ENCODE results near the gene SGTB.

SGTB gene

GRCh38 chr5:65699338-65699737 lies 22.6 kb downstream of the SGTB start:
- TF ChIP-seq SIN3A (IDR thresholded peaks at IDR 0.05; ENCODE audit: borderline replicate concordance, insufficient read depth, low read length), result no peak
- TF ChIP-seq, protein P1, sequence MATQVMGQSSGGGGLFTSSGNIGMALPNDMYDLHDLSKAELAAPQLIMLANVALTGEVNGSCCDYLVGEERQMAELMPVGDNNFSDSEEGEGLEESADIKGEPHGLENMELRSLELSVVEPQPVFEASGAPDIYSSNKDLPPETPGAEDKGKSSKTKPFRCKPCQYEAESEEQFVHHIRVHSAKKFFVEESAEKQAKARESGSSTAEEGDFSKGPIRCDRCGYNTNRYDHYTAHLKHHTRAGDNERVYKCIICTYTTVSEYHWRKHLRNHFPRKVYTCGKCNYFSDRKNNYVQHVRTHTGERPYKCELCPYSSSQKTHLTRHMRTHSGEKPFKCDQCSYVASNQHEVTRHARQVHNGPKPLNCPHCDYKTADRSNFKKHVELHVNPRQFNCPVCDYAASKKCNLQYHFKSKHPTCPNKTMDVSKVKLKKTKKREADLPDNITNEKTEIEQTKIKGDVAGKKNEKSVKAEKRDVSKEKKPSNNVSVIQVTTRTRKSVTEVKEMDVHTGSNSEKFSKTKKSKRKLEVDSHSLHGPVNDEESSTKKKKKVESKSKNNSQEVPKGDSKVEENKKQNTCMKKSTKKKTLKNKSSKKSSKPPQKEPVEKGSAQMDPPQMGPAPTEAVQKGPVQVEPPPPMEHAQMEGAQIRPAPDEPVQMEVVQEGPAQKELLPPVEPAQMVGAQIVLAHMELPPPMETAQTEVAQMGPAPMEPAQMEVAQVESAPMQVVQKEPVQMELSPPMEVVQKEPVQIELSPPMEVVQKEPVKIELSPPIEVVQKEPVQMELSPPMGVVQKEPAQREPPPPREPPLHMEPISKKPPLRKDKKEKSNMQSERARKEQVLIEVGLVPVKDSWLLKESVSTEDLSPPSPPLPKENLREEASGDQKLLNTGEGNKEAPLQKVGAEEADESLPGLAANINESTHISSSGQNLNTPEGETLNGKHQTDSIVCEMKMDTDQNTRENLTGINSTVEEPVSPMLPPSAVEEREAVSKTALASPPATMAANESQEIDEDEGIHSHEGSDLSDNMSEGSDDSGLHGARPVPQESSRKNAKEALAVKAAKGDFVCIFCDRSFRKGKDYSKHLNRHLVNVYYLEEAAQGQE (IDR thresholded peaks at IDR 0.05; ENCODE audit: insufficient read depth in 1 of 2, low read depth in 2 of 2, low read length in 2 of 2), result no peak

DNA sequence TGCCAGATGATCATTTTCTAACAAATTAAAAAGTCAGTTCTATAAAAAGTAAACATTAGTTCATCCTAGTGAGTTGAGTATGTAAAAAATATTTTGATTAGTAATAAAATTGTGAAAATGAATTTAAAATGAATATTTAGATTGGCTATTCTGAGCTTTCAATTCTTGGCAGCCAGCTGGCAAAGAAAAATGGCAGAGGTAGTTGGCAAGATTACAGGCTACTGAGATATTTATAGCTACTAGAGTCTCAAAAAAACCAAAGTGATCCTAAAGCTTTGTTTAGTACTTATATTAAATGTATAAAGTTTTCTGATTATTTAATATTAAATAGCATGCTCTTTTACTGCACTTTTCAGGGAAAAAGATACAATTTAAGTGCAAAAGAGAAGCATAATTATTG lies 25.0 kb downstream of the SGTB start:
- TF ChIP-seq FOXP2 (optimal IDR thresholded peaks at IDR 0.05; ENCODE audit: borderline replicate concordance, extremely low read depth, extremely low read length, insufficient read depth) (no peak), POLR2AphosphoS5 (IDR thresholded peaks at IDR 0.05; ENCODE audit: low read depth, low read length) (no peak), TAF1 (IDR thresholded peaks at IDR 0.05; ENCODE audit: borderline replicate concordance, insufficient read depth, low read length) (no peak), SIN3A (IDR thresholded peaks at IDR 0.05; ENCODE audit: borderline replicate concordance, insufficient read depth, low read length) (no peak)
- TF ChIP-seq, protein P1 (IDR thresholded peaks at IDR 0.05; ENCODE audit: insufficient read depth in 1 of 2, low read depth in 2 of 2, low read length in 2 of 2), result no peak

DNA sequence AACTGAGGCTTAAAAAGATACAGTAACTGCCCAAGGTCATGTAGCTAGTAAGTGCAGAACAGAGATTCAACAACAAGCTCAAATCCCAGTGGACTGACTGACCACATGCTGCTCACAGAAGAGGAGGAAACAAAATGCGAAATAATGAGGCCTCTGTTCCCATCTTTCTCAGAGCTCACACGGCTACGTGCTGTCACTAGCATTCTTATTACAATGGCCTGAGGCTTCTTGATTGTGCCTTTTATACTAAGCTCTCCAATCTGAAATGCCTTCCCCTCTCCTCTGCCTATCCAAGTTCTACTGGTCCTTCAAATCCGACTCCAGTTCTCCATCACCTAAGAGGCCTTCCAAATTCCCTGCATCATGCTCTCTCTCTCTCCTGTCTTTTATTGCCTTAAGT lies 26.0 kb downstream of the SGTB start:
- TF ChIP-seq, protein P1 (IDR thresholded peaks at IDR 0.05; ENCODE audit: insufficient read depth in 1 of 2, low read depth in 2 of 2, low read length in 2 of 2), result no peak
- no peak for TF ChIP-seq POLR2AphosphoS5 (IDR thresholded peaks at IDR 0.05; ENCODE audit: low read depth, low read length)
- TF ChIP-seq TAF1 (IDR thresholded peaks at IDR 0.05; ENCODE audit: borderline replicate concordance, insufficient read depth, low read length), result no peak
- no peak for TF ChIP-seq FOXP2 (optimal IDR thresholded peaks at IDR 0.05; ENCODE audit: borderline replicate concordance, extremely low read depth, extremely low read length, insufficient read depth)
- no peak for TF ChIP-seq SIN3A (IDR thresholded peaks at IDR 0.05; ENCODE audit: borderline replicate concordance, insufficient read depth, low read length)

DNA sequence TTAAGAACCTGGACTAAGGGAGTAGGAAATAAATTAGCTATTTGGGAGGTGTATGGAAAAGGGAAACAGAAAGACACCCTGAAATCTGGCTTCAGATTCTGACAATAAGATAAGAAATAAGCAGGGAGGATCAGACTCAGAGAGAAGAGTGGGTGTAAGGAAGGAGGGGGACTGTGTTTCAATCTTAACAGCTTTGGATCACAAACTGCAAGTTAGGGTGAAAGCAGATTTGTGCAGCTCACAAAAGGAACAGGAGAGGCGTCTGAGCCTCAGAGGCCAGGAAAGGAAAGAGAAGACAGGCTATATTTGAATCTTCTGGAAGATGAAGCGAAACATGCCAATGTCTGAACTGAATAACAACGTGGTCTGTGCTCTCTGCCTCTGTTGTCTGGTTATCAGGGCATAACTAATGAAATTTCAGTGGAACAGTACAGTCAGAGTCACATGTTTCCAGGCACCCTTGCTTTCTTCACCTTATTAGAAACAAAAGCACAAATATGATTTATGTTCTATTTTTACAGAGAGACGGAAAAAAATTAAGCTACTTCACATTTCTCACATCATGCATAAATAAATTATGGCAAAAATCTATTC lies 26.6 kb downstream of the SGTB start:
- TF ChIP-seq FOXP2 (optimal IDR thresholded peaks at IDR 0.05; ENCODE audit: borderline replicate concordance, extremely low read depth, extremely low read length, insufficient read depth), result no peak
- no peak for TF ChIP-seq SIN3A (IDR thresholded peaks at IDR 0.05; ENCODE audit: borderline replicate concordance, insufficient read depth, low read length)
- TF ChIP-seq, protein P1 (IDR thresholded peaks at IDR 0.05; ENCODE audit: insufficient read depth in 1 of 2, low read depth in 2 of 2, low read length in 2 of 2), result no peak

DNA sequence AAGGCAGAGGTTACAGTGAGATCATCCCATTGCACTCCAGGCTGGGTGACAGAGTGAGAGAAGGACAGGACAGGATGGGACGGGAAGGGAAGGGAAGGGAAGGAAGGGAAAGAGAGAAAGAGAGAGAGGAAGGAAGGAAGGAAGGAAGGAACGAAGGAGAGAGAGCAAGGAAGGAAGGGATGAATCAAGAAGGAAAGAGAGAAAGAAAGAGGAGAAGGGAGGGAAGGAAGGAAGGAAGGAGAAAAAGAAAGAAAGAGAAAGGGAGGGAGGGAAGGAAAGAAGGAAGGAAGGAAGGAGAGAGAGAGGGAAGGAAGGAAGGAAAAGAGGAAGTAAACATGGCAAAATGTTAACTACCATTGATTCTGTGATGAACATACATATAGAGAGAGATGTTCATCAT lies 28.8 kb downstream of the SGTB start:
- TF ChIP-seq, protein P1 (IDR thresholded peaks at IDR 0.05; ENCODE audit: insufficient read depth in 1 of 2, low read depth in 2 of 2, low read length in 2 of 2), result no peak
